ENCODE results near the gene MSL1. TPM values are rescaled to one million over a fixed set of nuclear protein-coding genes. Genes with fewer than 3 reads are reported as not detected.

MSL1 gene
- total and polyA plus RNA-seq, 2 of the 13 experiments (the other 11 are each of a cell fraction or from before 2014, with no cell fraction given), result 63.8 to 88.5 TPM

GRCh38 chr17:40168262-40168832, 46.6 kb downstream of the MSL1 start:
- in situ Hi-C loops (cut with HindIII; ENCODE audit: extremely low pct_ligation_motif_present, low pct_unique_long_range_greater_than_20kb), result loop anchor here (5.0 kb wide), 1 partner anchor 56 kb away; no protein-coding TSS in a partner anchor
- Histone ChIP-seq H2AFZ (ENCODE audit: low read length) (no peak overlapping the region), H3K4me2 (ENCODE audit: low read depth, low read length) (no peak overlapping the region), H3K9me3 (ENCODE audit: low read length) (no peaks in the 10 kb centered on the region), H4K20me1 (ENCODE audit: insufficient read depth, low read length) (no peaks in the 10 kb centered on the region), H3K79me2 (ENCODE audit: insufficient read depth, low read length) (no peaks in the 10 kb centered on the region), H3K4me3 (replicated peaks in 1 of 3; ENCODE audit: insufficient read depth in 1 of 3, low read depth in 2 of 3, low read length in 3 of 3) (no peak overlapping the region), H3K9ac (ENCODE audit: insufficient read depth, low read depth, low read length) (no peak overlapping the region), H3K4me1 (ENCODE audit: insufficient read depth, low read length) (peaks cover 26% of the 10 kb centered on the region), H3K27ac (ENCODE audit: extremely low read length, insufficient read depth, low read length) (peak overlapping the region; percentile 16), H3K36me3 (replicated peaks in 1 of 2; ENCODE audit: control insufficient read depth in 1 of 2, insufficient read depth in 2 of 2, low read length in 2 of 2) (peaks cover 48 to 81% of the 10 kb centered on the region in 2 experiments), H3K27me3 (ENCODE audit: control insufficient read depth in 1 of 2, insufficient read depth in 2 of 2, low read length in 2 of 2) (no peaks in the 10 kb centered on the region)
- FAIRE-seq, result peak; percentile 97
- peak; percentile 77 for DNase-seq (ENCODE audit: low spot score)
- peak; percentile 69 for ATAC-seq
- ChIA-PET CTCF (ENCODE audit: low intra/inter-chr PET ratio, low total read pairs) (interaction anchor here (0.7 to 2.9 kb wide), 4 partner anchors 55 to 155 kb away, joined by 3 to 31 read pairs (median 6); partner anchors contain the start of gene THRA), POLR2A (interaction anchor here (0.9 to 2.8 kb wide), 10 partner anchors 22 to 114 kb away, joined by 3 to 33 read pairs (median 4); partner anchors contain the start of genes CASC3, MED24, MSL1 and NR1D1)
- intact Hi-C loops (cut with micrococcal nuclease; ENCODE audit: unreplicated experiment), result loop anchor here (1.0 kb wide), 2 partner anchors 55 to 129 kb away; no protein-coding TSS in a partner anchor
- WGBS (ENCODE audit: low lambda C conversion rate), result 48% methylated on average over 11 of the region's 11 CpGs
- BruUV-seq (replicated peaks), result no TSS peak
- TF ChIP-seq ZNF138 (CRISPR knock-in tag; IDR thresholded peaks at IDR 0.05; ENCODE audit: low read depth) (no peak), SMAD3 (CRISPR knock-in tag; IDR thresholded peaks at IDR 0.05) (0 out of 2 replicates have a peak, but pooled peaks have one; percentile 34), ZNF326 (CRISPR knock-in tag; IDR thresholded peaks at IDR 0.05; ENCODE audit: borderline replicate concordance) (no peak), ELF3 (CRISPR knock-in tag; IDR thresholded peaks at IDR 0.05) (peak; percentile 45), ZBTB25 (CRISPR knock-in tag; IDR thresholded peaks at IDR 0.05) (no peak), SAP130 (CRISPR knock-in tag; IDR thresholded peaks at IDR 0.05; ENCODE audit: low read depth) (peak; percentile 75), ZNF564 (CRISPR knock-in tag; IDR thresholded peaks at IDR 0.05) (no peak), ZNF20 (CRISPR knock-in tag; IDR thresholded peaks at IDR 0.05) (no peak), SALL1 (CRISPR knock-in tag; IDR thresholded peaks at IDR 0.05) (peak; percentile 57), ZNF24 (IDR thresholded peaks at IDR 0.05) (0 out of 2 replicates have a peak, but pooled peaks have one; percentile 30), ZNF512 (CRISPR knock-in tag; IDR thresholded peaks at IDR 0.05) (no peak), TEF (CRISPR knock-in tag; IDR thresholded peaks at IDR 0.05) (peak; percentile 99), ZNF484 (CRISPR knock-in tag; IDR thresholded peaks at IDR 0.05; ENCODE audit: borderline replicate concordance, low read depth) (no peak), ZFP82 (CRISPR knock-in tag; IDR thresholded peaks at IDR 0.05; ENCODE audit: borderline replicate concordance) (no peak), BCL3 (CRISPR knock-in tag; IDR thresholded peaks at IDR 0.05) (0 out of 2 replicates have a peak, but pooled peaks have one; percentile 56), NFKB2 (CRISPR knock-in tag; IDR thresholded peaks at IDR 0.05; ENCODE audit: borderline replicate concordance) (no peak), ZNF761 (CRISPR knock-in tag; conservative IDR thresholded peaks at IDR 0.05) (0 out of 2 replicates have a peak, but pooled peaks have one; percentile 50), ZNF12 (CRISPR knock-in tag; IDR thresholded peaks at IDR 0.05) (no peak), IRF9 (CRISPR knock-in tag; IDR thresholded peaks at IDR 0.05; ENCODE audit: borderline replicate concordance) (no peak)
